ENCODE results near the gene ATP6V1B1. TPM values are rescaled to one million over a fixed set of nuclear protein-coding genes. Genes with fewer than 3 reads are reported as not detected.
"Not testable (repeated sequence)": the region's sequence is repeated elsewhere in the genome, so short reads cannot be mapped to it uniquely, and the experiment has no call there.

ATP6V1B1 gene
- total and polyA plus RNA-seq, 4 donors: not detected

GRCh38 chr2:71006955-71007799 lies 71.5 kb downstream of the ATP6V1B1 start:
- Histone ChIP-seq H3K36me3 (ENCODE audit: control insufficient read depth in 4 of 4, insufficient read depth in 3 of 4, low read depth in 1 of 4, low read length in 3 of 4) (no peaks in the 10 kb centered on the region), H3K27me3 (ENCODE audit: control insufficient read depth in 4 of 4, insufficient read depth in 4 of 4, low read length in 3 of 4) (no peaks in the 10 kb centered on the region), H3K4me3 (ENCODE audit: low read depth in 1 of 3, low read length in 3 of 3) (no peak overlapping the region), H3K9ac (ENCODE audit: low read depth in 1 of 2, low read length in 2 of 2) (no peak overlapping the region), H3K27ac (ENCODE audit: low read depth in 1 of 2, low read length in 2 of 2) (no peak overlapping the region), H3K4me1 (ENCODE audit: control insufficient read depth in 4 of 4, insufficient read depth in 4 of 4, low read length in 3 of 4) (no peaks in the 10 kb centered on the region), H3K9me3 (ENCODE audit: control insufficient read depth in 4 of 4, low read length in 3 of 4) (no peaks in the 10 kb centered on the region)
- TF ChIP-seq SP1 (IDR thresholded peaks at IDR 0.05): no peak
- no peak for TF ChIP-seq GABPA (IDR thresholded peaks at IDR 0.05 in 1 of 2, conservative IDR thresholded peaks at IDR 0.05 in 1 of 2)
- 89% methylated on average over 5 of the region's 5 CpGs for WGBS
- no peak for DNase-seq (ENCODE audit: low spot score)

- Histone ChIP-seq H3K4me3 (ENCODE audit: low read depth in 1 of 3, low read length in 3 of 3) (no peak overlapping the region), H3K9ac (ENCODE audit: low read depth in 1 of 2, low read length in 2 of 2) (no peak overlapping the region), H3K4me1 (ENCODE audit: control insufficient read depth in 4 of 4, insufficient read depth in 4 of 4, low read length in 3 of 4) (no peaks in the 10 kb centered on the region), H3K9me3 (ENCODE audit: control insufficient read depth in 4 of 4, low read length in 3 of 4) (no peaks in the 10 kb centered on the region), H3K36me3 (ENCODE audit: control insufficient read depth in 4 of 4, insufficient read depth in 3 of 4, low read depth in 1 of 4, low read length in 3 of 4) (no peaks in the 10 kb centered on the region), H3K27ac (ENCODE audit: low read depth in 1 of 2, low read length in 2 of 2) (no peak overlapping the region), H3K27me3 (ENCODE audit: control insufficient read depth in 4 of 4, insufficient read depth in 4 of 4, low read length in 3 of 4) (no peaks in the 10 kb centered on the region)
- DNase-seq (ENCODE audit: low spot score): no peak
- TF ChIP-seq, protein P1, sequence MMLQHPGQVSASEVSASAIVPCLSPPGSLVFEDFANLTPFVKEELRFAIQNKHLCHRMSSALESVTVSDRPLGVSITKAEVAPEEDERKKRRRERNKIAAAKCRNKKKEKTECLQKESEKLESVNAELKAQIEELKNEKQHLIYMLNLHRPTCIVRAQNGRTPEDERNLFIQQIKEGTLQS (IDR thresholded peaks at IDR 0.05): no peak
- TF ChIP-seq, protein P2, sequence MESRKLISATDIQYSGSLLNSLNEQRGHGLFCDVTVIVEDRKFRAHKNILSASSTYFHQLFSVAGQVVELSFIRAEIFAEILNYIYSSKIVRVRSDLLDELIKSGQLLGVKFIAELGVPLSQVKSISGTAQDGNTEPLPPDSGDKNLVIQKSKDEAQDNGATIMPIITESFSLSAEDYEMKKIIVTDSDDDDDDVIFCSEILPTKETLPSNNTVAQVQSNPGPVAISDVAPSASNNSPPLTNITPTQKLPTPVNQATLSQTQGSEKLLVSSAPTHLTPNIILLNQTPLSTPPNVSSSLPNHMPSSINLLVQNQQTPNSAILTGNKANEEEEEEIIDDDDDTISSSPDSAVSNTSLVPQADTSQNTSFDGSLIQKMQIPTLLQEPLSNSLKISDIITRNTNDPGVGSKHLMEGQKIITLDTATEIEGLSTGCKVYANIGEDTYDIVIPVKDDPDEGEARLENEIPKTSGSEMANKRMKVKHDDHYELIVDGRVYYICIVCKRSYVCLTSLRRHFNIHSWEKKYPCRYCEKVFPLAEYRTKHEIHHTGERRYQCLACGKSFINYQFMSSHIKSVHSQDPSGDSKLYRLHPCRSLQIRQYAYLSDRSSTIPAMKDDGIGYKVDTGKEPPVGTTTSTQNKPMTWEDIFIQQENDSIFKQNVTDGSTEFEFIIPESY (IDR thresholded peaks at IDR 0.05): no peak
- TF ChIP-seq SP1 (IDR thresholded peaks at IDR 0.05): no peak
- TF ChIP-seq FOXA2 (IDR thresholded peaks at IDR 0.05): no peak
- no peak for TF ChIP-seq HNF4G (IDR thresholded peaks at IDR 0.05)
- TF ChIP-seq NR2F2 (IDR thresholded peaks at IDR 0.05): no peak
- no peak for TF ChIP-seq JUND (IDR thresholded peaks at IDR 0.05)
- TF ChIP-seq, protein P3, sequence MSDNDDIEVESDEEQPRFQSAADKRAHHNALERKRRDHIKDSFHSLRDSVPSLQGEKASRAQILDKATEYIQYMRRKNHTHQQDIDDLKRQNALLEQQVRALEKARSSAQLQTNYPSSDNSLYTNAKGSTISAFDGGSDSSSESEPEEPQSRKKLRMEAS (IDR thresholded peaks at IDR 0.05): no peak
- TF ChIP-seq HNF4A (conservative IDR thresholded peaks at IDR 0.05): no peak
- TF ChIP-seq, protein P4, sequence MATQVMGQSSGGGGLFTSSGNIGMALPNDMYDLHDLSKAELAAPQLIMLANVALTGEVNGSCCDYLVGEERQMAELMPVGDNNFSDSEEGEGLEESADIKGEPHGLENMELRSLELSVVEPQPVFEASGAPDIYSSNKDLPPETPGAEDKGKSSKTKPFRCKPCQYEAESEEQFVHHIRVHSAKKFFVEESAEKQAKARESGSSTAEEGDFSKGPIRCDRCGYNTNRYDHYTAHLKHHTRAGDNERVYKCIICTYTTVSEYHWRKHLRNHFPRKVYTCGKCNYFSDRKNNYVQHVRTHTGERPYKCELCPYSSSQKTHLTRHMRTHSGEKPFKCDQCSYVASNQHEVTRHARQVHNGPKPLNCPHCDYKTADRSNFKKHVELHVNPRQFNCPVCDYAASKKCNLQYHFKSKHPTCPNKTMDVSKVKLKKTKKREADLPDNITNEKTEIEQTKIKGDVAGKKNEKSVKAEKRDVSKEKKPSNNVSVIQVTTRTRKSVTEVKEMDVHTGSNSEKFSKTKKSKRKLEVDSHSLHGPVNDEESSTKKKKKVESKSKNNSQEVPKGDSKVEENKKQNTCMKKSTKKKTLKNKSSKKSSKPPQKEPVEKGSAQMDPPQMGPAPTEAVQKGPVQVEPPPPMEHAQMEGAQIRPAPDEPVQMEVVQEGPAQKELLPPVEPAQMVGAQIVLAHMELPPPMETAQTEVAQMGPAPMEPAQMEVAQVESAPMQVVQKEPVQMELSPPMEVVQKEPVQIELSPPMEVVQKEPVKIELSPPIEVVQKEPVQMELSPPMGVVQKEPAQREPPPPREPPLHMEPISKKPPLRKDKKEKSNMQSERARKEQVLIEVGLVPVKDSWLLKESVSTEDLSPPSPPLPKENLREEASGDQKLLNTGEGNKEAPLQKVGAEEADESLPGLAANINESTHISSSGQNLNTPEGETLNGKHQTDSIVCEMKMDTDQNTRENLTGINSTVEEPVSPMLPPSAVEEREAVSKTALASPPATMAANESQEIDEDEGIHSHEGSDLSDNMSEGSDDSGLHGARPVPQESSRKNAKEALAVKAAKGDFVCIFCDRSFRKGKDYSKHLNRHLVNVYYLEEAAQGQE (IDR thresholded peaks at IDR 0.05): no peak
- TF ChIP-seq TAF1 (conservative IDR thresholded peaks at IDR 0.05): no peak
- no peak for TF ChIP-seq FOXA1 (IDR thresholded peaks at IDR 0.05)
- 96% methylated on average over 13 of the region's 13 CpGs for WGBS
Observed at GRCh38 chr2:71008342-71008741, 72.6 kb downstream of the ATP6V1B1 start.

GRCh38 chr2:71011786-71012185 lies 76.1 kb downstream of the ATP6V1B1 start:
- not testable (repeated sequence) for DNase-seq (ENCODE audit: low spot score); H3K27ac ChIP-seq (ENCODE audit: low read depth in 1 of 2, low read length in 2 of 2); H3K36me3 ChIP-seq (ENCODE audit: control insufficient read depth in 4 of 4, insufficient read depth in 3 of 4, low read depth in 1 of 4, low read length in 3 of 4); H3K4me3 ChIP-seq (ENCODE audit: low read depth in 1 of 3, low read length in 3 of 3); H3K4me1 ChIP-seq (ENCODE audit: control insufficient read depth in 4 of 4, insufficient read depth in 4 of 4, low read length in 3 of 4); H3K9me3 ChIP-seq (ENCODE audit: control insufficient read depth in 4 of 4, low read length in 3 of 4); H3K27me3 ChIP-seq (ENCODE audit: control insufficient read depth in 4 of 4, insufficient read depth in 4 of 4, low read length in 3 of 4); H3K9ac ChIP-seq (ENCODE audit: low read depth in 1 of 2, low read length in 2 of 2)
- WGBS: 24% methylated on average over 6 of the region's 6 CpGs

Data from liver (tissue), 9 donors.